Measurements from ENCODE around the gene TRAK1.

Gene TRAK1

DNA sequence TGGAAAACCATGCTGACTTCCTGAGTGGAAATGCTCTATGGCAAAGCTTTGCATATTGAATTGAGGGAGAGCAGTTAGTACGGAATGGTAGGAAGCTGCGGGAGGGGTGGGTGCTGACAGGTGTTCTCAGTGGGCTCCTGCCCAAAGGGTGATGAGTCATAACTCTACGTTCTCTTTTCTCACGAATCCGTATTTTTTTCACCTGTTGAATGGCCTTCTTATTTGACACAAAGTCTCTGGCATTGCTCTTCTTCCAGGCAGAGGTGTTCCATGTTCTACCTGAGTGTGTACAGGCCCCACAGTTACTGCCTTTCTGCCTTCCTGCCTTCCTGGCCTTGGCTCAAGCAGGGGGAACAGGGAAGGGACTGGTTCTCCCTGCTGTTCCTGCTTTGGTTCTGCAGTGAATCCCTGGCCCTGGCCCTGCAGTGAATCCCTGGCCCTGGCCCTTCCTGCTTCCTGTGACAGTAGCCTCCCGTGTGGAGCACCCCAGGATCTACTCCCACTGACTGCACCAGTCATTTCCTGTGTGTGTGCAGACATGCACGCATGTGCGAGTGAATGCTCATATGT, 31.9 kb downstream of the TRAK1 start:
- DNase-seq (ENCODE audit: low read depth in 2 of 3, low spot score in 1 of 3): no peak

DNA sequence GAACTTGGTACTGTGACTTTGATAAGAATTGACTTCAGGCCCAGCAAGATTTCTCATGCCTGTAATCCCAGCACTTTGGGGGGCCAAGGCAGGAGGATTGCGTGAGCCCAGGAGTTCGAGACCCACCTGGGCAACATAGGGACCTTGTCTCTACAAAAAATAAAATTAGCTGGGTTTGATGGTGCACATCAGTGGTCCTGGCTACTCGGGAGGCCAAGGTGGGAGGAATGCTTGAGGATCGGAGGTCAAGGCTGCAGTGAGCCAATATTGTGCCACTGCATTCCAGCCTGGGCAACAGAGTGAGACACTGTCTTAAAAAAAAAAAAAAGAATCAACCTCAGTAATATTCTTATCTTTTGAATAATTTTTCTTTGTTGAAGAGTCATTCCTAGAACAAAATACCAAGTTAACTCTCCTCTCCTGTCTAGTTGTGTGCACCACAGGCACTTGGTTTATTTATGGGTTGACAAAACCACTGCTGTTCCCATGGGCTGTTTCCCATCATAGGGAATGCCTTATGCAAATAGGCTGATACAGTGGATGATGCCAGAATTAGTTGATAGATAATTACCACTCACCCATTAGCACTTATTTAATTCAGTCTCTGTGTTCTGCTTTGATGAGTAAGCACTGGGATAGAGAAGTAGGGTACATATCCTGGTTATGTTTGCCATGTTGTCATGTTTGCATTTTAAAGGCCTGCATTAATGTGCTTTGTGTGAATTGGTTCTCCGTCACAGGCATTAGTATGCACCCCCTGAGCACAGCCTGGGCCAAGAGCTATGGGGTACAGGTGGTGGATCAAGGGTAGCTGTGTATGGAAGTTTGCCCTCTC, 32.9 kb downstream of the TRAK1 start:
- no peak for DNase-seq (ENCODE audit: low read depth in 2 of 3, low spot score in 1 of 3)

GRCh38 chr3:42127226-42127625, 36.1 kb downstream of the TRAK1 start:
- no peak for DNase-seq (ENCODE audit: low read depth in 2 of 3, low spot score in 1 of 3)

GRCh38 chr3:42128526-42128925, 37.4 kb downstream of the TRAK1 start:
- DNase-seq (ENCODE audit: low read depth in 2 of 3, low spot score in 1 of 3): no peak

- DNase-seq (ENCODE audit: low read depth in 2 of 3, low spot score in 1 of 3): no peak
Measured at GRCh38 chr3:42129014-42129953, 38.1 kb downstream of the TRAK1 start.

DNA sequence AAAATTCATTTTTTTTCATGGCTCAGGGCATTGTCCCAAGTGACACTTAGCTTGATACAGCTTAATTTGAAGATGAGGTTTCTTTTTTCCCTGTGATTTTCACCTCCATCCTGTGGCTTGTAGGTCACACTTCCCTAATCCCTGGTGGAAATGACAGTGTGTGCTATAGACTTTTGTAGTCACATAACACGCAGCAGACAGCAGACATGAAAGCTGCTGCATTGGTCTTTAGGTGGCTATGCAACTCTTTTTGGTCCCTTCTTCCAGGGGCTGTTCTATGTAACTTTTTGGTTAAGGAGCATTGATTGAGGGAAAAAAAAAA, 38.8 kb downstream of the TRAK1 start:
- no peak for DNase-seq (ENCODE audit: low read depth in 2 of 3, low spot score in 1 of 3)

DNA sequence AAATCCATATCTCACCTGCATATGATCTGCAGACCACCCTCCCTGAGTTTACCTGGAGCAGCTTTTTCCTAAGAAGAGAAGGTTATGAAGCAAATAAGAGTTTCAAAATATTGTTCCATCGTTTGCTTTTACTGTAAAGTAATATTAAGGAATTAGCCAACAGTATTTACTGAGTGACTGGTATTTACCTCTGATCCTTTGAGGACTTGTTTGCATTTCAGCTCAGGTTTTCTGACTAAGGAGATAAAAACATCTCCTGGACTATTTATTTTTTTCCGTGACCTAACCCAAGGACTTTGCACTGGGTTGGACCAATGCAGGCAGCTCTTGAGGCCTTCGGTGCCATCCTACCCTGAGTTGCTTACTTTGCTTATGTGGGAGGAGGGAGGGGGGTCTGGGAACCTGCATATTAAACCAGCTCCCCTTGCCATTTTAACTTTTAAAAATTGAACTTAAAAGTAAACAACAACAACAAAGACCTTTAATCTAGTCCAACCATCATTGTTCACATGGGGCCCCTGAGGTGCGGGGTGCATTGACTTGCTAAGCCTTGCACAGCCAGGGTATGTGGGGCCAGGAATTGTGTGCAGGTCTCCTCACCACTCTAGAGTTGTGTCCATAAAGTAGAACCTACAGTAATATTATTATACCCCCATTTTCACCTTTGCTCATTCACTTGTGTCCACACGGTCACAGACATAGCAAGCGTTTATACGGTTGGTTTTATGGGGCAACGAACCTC, 39.3 kb downstream of the TRAK1 start:
- no peak for DNase-seq (ENCODE audit: low read depth in 2 of 3, low spot score in 1 of 3)

DNA sequence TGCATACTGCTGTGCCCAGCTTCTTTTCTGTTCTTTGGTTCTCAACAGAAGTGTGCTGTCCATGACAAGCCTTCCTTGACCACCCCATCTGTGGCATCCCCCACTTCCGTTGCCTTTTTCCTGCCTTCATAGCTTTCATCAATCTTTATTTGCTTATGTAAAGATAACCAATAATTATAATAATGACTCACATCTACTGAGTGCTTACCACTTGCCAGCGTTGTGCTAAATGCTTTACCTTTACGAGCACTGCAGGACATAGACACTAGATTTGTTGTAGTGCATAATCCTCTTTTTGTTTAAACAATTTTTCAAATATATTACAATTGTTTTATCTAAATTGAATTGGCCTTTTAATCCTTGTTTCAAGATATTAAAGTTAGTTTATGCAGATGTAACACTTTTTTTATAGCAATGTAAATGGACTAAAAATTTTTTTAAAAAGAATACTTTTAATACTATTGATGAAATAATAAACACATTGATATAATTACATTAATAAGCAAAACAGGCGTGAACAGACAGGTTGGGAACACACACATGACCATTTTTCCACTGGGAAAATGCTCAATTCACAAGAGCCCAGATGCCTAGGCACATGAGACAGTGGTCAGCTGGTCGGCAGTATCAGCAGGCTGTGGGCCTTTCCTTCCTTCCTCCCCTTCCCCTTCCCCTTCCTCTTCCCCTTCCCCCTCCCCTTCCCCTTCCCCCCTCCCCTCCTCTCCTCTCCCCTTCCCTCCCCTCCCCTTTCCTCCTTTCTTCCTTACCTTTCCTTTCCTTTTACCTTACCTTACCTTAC, 42.5 kb downstream of the TRAK1 start:
- DNase-seq (ENCODE audit: low read depth in 2 of 3, low spot score in 1 of 3): no peak

- no peak for DNase-seq (ENCODE audit: low read depth in 2 of 3, low spot score in 1 of 3)
Measured at GRCh38 chr3:42134867-42135464, 43.8 kb downstream of the TRAK1 start.

- no peak for DNase-seq (ENCODE audit: low read depth in 2 of 3, low spot score in 1 of 3)
Measured at GRCh38 chr3:42139621-42140453, 48.7 kb downstream of the TRAK1 start.

GRCh38 chr3:42140665-42141203, 49.6 kb downstream of the TRAK1 start:
- no peak for DNase-seq (ENCODE audit: low read depth in 2 of 3, low spot score in 1 of 3)

- DNase-seq (ENCODE audit: low read depth in 2 of 3, low spot score in 1 of 3): no peak
Measured at GRCh38 chr3:42143440-42143839, 52.3 kb downstream of the TRAK1 start.

- DNase-seq (ENCODE audit: low read depth in 2 of 3, low spot score in 1 of 3): no peak
Measured at GRCh38 chr3:42144209-42144608, 53.1 kb downstream of the TRAK1 start.

- DNase-seq (ENCODE audit: low read depth in 2 of 3, low spot score in 1 of 3): no peak
Measured at GRCh38 chr3:42148086-42148848, 57.1 kb downstream of the TRAK1 start.

DNA sequence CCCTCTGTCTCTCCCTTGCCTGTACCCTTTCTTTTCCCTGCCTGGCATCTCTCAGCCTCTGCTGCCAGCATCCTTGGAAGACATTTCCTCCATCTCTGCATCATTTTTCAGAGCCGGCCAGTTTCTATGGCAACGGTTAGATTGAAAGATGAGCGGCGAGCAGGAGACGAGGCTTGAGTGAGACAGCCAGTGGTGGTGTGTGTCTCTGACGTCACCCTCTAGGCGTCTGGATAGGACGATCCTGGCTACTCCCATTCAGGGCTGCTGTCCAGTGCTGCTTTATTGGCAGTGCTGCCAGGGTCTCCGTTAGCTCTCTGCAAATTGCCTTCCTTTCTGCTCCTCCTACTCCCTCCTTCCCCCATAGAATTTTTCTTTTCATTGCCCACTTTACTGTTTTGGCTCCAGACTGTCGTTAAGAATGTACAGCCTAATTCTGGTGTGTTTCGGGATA, 57.9 kb downstream of the TRAK1 start:
- no peak for DNase-seq (ENCODE audit: low read depth in 2 of 3, low spot score in 1 of 3)

- DNase-seq (ENCODE audit: low read depth in 2 of 3, low spot score in 1 of 3): no peak
Measured at GRCh38 chr3:42149532-42149931, 58.4 kb downstream of the TRAK1 start.

GRCh38 chr3:42149975-42150374, 58.8 kb downstream of the TRAK1 start:
- no peak for DNase-seq (ENCODE audit: low read depth in 2 of 3, low spot score in 1 of 3)

GRCh38 chr3:42151596-42152168, 60.5 kb downstream of the TRAK1 start:
- no peak for DNase-seq (ENCODE audit: low read depth in 2 of 3, low spot score in 1 of 3)

All from stimulated activated CD4-positive, alpha-beta T cell treated with anti-CD3 and anti-CD28 coated beads, Interleukin-12 subunit alpha, Interleukin-12 subunit beta, amount 100 ng/mL, for 48 hours (primary cell).